Nephron (organoid): Measurements from ENCODE around the gene PPIE.

Source experiments
- H3K27ac Mint-ChIP-seq, 3 experiments: 2 replicates each; pipeline ENCODE4 v1.8.0; 2020; ENCODE audit warnings: mixed read lengths in 3 of 3, mild to moderate bottlenecking in 2 of 3, moderate library complexity in 1 of 3
- H3K27me3 Mint-ChIP-seq: 2 replicates; pipeline ENCODE4 v1.8.0; 2021; ENCODE audit warnings: low read depth, mild to moderate bottlenecking, moderate library complexity, mixed read lengths
- H3K36me3 Mint-ChIP-seq: 2 replicates; pipeline ENCODE4 v1.8.0; 2020; ENCODE audit warnings: low read depth, mixed read lengths
- H3K4me1 Mint-ChIP-seq: 2 replicates; pipeline ENCODE4 v1.8.0; 2020; ENCODE audit warnings: mixed read lengths
- H3K4me3 Mint-ChIP-seq, 3 experiments: 2 replicates each; pipeline ENCODE4 v1.8.0; 2020; ENCODE audit warnings: mild to moderate bottlenecking in 3 of 3, mixed read lengths in 3 of 3, moderate library complexity in 2 of 3
- H3K9me3 Mint-ChIP-seq: 2 replicates; pipeline ENCODE4 v1.8.0; 2020; ENCODE audit warnings: mixed read lengths
- TF ChIP-seq, protein P1 (sequence below), 3 experiments: fragments of 200-600 bp; sonication (generic); IDR thresholded peaks; one replicate each; pipeline ENCODE4 v1.5.0; 2021; ENCODE audit warnings: antibody characterized with exemption in 3 of 3; ENCODE audit not compliant: unreplicated experiment in 3 of 3

PPIE gene

DNA sequence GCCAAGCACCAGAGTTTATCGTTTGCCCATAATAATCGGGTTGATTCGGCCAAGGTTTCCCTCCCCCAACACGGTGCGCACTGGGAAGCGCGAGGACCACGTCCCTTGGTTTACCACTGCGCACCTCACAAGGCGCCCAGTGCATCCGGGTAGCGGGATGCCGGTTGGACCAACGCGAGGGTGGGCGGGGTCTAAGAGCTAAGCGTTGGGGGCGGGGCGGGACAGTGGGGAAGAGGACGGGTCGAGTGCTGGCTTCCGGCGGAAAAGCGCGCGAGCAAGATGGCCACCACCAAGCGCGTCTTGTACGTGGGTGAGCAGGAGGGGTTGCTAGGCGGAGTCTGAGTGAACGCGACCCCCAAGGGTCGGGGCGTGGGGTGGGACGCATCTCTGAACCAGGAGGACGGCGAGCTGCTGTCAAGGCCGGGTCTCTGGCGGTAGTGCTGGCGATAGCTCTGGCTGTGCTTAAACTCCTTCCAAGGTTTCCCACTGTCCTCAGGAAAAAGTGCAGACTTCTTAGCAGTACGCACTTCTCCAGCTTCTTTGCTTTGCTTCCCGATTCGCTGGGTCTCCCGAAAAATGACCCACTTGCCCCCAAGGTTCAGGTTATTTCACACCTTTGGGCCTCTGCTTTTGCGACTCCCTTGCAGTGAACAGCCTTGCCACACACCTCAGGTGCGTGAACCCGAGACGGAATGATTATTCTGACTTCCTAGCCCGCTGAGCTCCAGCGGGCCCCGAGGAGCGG, at the start of gene PPIE:
Gene PPIE, plus strand, starts transcription at position 261 of the 745 bp plus-strand sequence. Its CDS starts 19 bp downstream, at position 280.
- TF ChIP-seq, protein P1, sequence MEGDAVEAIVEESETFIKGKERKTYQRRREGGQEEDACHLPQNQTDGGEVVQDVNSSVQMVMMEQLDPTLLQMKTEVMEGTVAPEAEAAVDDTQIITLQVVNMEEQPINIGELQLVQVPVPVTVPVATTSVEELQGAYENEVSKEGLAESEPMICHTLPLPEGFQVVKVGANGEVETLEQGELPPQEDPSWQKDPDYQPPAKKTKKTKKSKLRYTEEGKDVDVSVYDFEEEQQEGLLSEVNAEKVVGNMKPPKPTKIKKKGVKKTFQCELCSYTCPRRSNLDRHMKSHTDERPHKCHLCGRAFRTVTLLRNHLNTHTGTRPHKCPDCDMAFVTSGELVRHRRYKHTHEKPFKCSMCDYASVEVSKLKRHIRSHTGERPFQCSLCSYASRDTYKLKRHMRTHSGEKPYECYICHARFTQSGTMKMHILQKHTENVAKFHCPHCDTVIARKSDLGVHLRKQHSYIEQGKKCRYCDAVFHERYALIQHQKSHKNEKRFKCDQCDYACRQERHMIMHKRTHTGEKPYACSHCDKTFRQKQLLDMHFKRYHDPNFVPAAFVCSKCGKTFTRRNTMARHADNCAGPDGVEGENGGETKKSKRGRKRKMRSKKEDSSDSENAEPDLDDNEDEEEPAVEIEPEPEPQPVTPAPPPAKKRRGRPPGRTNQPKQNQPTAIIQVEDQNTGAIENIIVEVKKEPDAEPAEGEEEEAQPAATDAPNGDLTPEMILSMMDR (IDR thresholded peaks at IDR 0.05; ENCODE audit: unreplicated experiment in 3 of 3), result no peak
- Mint-ChIP-seq H3K4me1 (peaks cover 27% of the 10 kb centered on the region), H3K27ac (peak within 1 kb of the TSS; percentile 89 to 97 (median 97)), H3K36me3 (peaks cover 20% of the 10 kb centered on the region), H3K27me3 (peaks cover 38% of the 10 kb centered on the region), H3K9me3 (no peaks in the 10 kb centered on the region), H3K4me3 (peak within 1 kb of the TSS; percentile 94 to 99 (median 97))

- Mint-ChIP-seq H3K4me3 (no peak overlapping the region), H3K36me3 (no peaks in the 10 kb centered on the region), H3K27ac (no peak overlapping the region), H3K9me3 (no peaks in the 10 kb centered on the region), H3K4me1 (peaks cover 16% of the 10 kb centered on the region), H3K27me3 (peaks cover 95% of the 10 kb centered on the region)
- TF ChIP-seq, protein P1 (IDR thresholded peaks at IDR 0.05; ENCODE audit: unreplicated experiment in 3 of 3), result no peak
Measured at GRCh38 chr1:39689214-39689613, 49.5 kb upstream of the PPIE start.

- no peaks in the 10 kb centered on the region for H3K9me3 Mint-ChIP-seq
- H3K4me1 Mint-ChIP-seq, result peaks cover 19% of the 10 kb centered on the region
- no peaks in the 10 kb centered on the region for H3K36me3 Mint-ChIP-seq
- H3K27me3 Mint-ChIP-seq, result peaks cover 95% of the 10 kb centered on the region
- TF ChIP-seq, protein P1 (IDR thresholded peaks at IDR 0.05; ENCODE audit: unreplicated experiment in 3 of 3), result no peak
- H3K4me3 Mint-ChIP-seq, result peak overlapping the region in 2 of 3 experiments; percentile 59 to 65
- H3K27ac Mint-ChIP-seq, result peak overlapping the region in 1 of 3 experiments; percentile 48
Measured at GRCh38 chr1:39689635-39690034, 49.0 kb upstream of the PPIE start.

DNA sequence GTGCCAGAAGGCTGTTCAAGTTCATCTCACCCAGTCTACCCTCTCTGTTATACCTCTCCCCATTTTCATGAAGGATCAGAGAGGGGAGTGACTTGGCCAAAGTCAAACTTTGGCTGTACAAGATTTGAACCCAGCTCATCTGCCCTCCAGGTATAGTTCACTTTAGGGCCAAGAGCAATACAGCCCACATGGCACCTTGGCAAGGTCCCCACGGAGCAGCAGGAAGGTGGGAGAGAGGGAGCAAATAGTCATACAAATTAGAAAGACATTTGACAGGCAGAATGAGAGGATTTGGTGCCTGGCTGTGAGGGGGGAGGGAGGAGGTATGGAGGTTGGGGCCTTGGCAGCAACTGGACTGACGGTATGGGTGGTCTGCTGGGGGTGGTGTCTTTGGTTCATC, 48.5 kb upstream of the PPIE start:
- H3K4me1 Mint-ChIP-seq, result peaks cover 22% of the 10 kb centered on the region
- peaks cover 95% of the 10 kb centered on the region for H3K27me3 Mint-ChIP-seq
- TF ChIP-seq, protein P1 (IDR thresholded peaks at IDR 0.05; ENCODE audit: unreplicated experiment in 3 of 3), result no peak
- H3K27ac Mint-ChIP-seq, result no peak overlapping the region
- H3K36me3 Mint-ChIP-seq, result no peaks in the 10 kb centered on the region
- no peaks in the 10 kb centered on the region for H3K9me3 Mint-ChIP-seq
- peak overlapping the region; percentile 59 to 65 (median 63) for H3K4me3 Mint-ChIP-seq

GRCh38 chr1:39690794-39691382, 47.8 kb upstream of the PPIE start:
- H3K9me3 Mint-ChIP-seq, result no peaks in the 10 kb centered on the region
- TF ChIP-seq, protein P1 (IDR thresholded peaks at IDR 0.05; ENCODE audit: unreplicated experiment in 3 of 3), result no peak
- H3K27ac Mint-ChIP-seq, result no peak overlapping the region
- H3K4me3 Mint-ChIP-seq, result peak overlapping the region; percentile 19 to 63 (median 59)
- peaks cover 24% of the 10 kb centered on the region for H3K4me1 Mint-ChIP-seq
- H3K27me3 Mint-ChIP-seq, result peaks cover 96% of the 10 kb centered on the region
- H3K36me3 Mint-ChIP-seq, result no peaks in the 10 kb centered on the region
